Epithelial cell of proximal tubule (primary cell): ENCODE data around the gene DYNC1H1. TPM values are rescaled to one million over a fixed set of nuclear protein-coding genes. Genes with fewer than 3 reads are reported as not detected.

ENCODE experiments used
- DNase-seq: peaks from one replicate; pipeline ENCODE4 v3.0.0-alpha.2; 2011; ENCODE audit warnings: low read depth
- H3K4me3 ChIP-seq: 2 replicates; pipeline ENCODE4 v1.5.1; 2011; ENCODE audit warnings: low read depth, mild to moderate bottlenecking, low read length
- CTCF ChIP-seq: conservative IDR thresholded peaks from 2 replicates; pipeline ENCODE4 v1.5.1; 2012; ENCODE audit warnings: low read depth, mild to moderate bottlenecking, low read length
- total RNA-seq: library from RNA; depleted of rRNA; stranded (reverse); fragments of >200 nt; gene quantifications from 2 replicates; pipeline ENCODE4 v1.2.3, GENCODE V29; 2015

DYNC1H1 gene
- total RNA-seq, 1 donor from 2014 or later, result 402 TPM

DNA sequence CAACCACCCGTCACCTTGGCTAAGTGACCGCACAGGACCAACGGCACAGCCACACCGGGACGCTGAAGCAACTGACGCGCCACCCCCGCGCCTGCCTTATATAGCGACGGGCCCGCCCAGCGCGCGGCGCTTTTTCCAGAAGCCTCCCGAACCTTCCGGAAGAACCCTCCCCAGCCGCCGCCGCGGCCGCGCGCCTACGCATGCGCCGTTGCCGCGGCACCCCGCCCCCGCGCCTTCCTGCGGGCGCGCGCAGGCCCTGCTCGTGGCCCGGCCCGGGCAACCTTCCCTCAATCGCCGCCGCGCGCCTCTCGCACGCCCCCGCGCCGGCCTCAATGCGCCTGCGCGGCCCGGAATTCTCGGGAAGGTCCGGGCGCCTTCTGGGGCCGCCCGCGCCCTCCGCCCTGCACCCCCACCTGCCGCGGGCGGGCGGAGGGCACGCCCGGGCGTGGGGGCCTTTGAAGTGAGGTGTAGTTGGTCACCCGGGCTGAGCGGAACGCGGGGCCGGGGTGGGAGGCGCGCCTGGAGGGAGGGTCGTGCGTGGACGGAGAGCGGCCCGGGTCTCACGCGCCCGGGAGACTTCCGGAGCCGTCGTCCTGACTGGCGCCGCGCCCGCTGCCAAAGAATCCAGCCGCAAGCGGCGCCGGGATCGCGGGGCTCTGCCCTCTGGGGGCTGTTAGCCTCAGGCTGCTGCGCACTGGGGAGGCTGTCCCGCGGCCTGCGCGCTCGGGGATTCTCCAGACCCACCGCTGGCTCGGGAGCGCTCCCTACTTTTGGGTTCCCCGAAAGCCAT, 122.8 kb downstream of the DYNC1H1 start, which contains the start of gene HSP90AA1:
Gene HSP90AA1 (minus strand): TSS at position 73 of the 790 bp plus-strand sequence. CDS start 666 bp downstream, outside the sequence.
- peak within 1 kb of the TSS; percentile 83 for H3K4me3 ChIP-seq
- DNase-seq, result no peak

GRCh38 chr14:102087762-102088011, 123.3 kb downstream of the DYNC1H1 start:
- no peak for TF ChIP-seq CTCF
- DNase-seq, result no peak
- H3K4me3 ChIP-seq, result peak overlapping the region; percentile 71

More for the DNA sequence above, 122.8 kb downstream of the DYNC1H1 start, which contains the start of gene HSP90AA1:
- no peak for TF ChIP-seq CTCF

GRCh38 chr14:102088012-102088792, 123.8 kb downstream of the DYNC1H1 start:
- no peak for TF ChIP-seq CTCF
- DNase-seq, result no peak
- peak overlapping the region; percentile 71 for H3K4me3 ChIP-seq

DNA sequence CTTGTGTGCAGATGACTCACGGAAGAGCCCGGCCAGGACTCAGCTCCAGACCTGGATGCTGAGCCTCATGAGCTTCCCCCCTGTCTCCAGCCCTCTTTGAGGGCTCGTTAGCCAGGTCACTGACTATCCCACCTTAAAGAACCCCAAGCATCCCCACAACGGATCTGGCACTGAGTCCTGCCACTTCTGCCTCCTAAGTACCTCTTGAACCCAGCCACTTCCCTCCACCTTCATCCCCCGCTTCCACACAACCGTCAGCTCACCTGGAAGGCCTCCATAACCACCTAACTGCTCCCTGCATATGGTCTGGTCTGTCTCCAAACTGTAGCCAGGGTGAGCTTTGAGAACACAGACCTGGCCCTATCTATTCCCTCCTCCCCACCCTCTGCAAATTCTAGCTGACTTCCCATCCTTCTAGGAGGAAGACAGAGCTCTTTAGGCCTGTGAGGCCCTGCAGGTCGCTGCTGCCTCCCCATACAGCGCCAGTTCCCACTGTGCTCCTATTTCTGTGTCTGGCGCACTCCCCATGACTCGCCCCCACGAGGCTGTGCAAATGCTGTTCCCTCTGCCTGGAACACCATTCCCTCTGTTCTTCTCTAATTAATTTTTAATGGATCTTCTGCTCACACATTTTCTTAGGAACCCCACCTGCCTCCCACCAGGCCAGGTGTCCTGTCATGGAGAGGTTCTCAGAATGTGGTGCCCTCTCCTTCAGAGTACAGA, 125.4 kb downstream of the DYNC1H1 start:
- DNase-seq, result no peak
- TF ChIP-seq CTCF, result no peak

GRCh38 chr14:102090713-102091112, 126.3 kb downstream of the DYNC1H1 start:
- TF ChIP-seq CTCF, result no peak
- DNase-seq, result no peak
- H3K4me3 ChIP-seq, result no peak overlapping the region

More for the DNA sequence above, 125.4 kb downstream of the DYNC1H1 start:
- H3K4me3 ChIP-seq, result no peak overlapping the region

DNA sequence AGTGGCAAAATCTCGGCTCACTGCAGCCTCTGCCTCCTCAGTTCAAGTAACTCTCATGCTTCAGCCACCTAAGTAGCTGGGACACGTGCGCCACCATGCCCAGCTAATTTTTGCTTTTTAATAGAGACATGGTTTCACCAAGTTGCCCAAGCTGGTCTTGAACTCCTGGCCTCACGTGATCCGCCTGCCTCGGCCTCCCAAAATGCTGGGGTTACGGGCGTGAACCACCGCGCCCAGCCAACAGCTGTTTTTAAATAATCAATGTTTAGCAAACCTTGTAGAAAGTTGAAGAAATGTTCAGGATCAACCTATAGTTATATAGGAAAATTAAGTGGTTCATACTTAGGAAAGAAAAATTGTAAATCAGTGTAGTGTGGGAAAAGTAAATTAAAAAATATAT, 128.4 kb downstream of the DYNC1H1 start:
- DNase-seq, result no peak
- H3K4me3 ChIP-seq, result no peak overlapping the region
- TF ChIP-seq CTCF, result no peak
